GM23338 (cell line): ENCODE results near the gene INPP5A. TPM values are rescaled to one million over a fixed set of nuclear protein-coding genes. Genes with fewer than 3 reads are reported as not detected.

ENCODE experiments used
- ATAC-seq: fragments of 200-7000 bp; cut with Tn5 transposase; 3 replicates; pipeline ENCODE4 v1.9.1; 2020
- DNase-seq: peaks from one replicate; pipeline ENCODE4 v3.0.0-alpha.2; 2015; ENCODE audit warnings: low spot score
- H2AFZ ChIP-seq: fragments of 200-600 bp; sonication (generic); 2 replicates; pipeline ENCODE4 v1.8.0; 2016; ENCODE audit warnings: antibody characterized with exemption, mild to moderate bottlenecking, moderate library complexity
- H3F3A ChIP-seq: fragments of 200-600 bp; sonication (generic); replicated peaks from 2 replicates; pipeline ENCODE4 v1.8.0; 2017; ENCODE audit warnings: antibody characterized with exemption, mixed run types, low read depth
- H3K27ac ChIP-seq: fragments of 200-600 bp; sonication (generic); 2 replicates; pipeline ENCODE4 v1.6.1; 2016; ENCODE audit warnings: low read depth
- H3K27me3 ChIP-seq: fragments of 200-600 bp; sonication (generic); 2 replicates; pipeline ENCODE4 v1.8.0; 2016; ENCODE audit warnings: mild to moderate bottlenecking, mixed run types, moderate library complexity; ENCODE audit not compliant: insufficient read depth
- H3K36me3 ChIP-seq: fragments of 200-600 bp; sonication (generic); 2 replicates; pipeline ENCODE4 v1.8.0; 2016; ENCODE audit warnings: mild to moderate bottlenecking; ENCODE audit not compliant: insufficient read depth
- H3K4me1 ChIP-seq: fragments of 200-600 bp; sonication (generic); 2 replicates; pipeline ENCODE4 v1.8.0; 2016; ENCODE audit warnings: mild to moderate bottlenecking, moderate library complexity; ENCODE audit not compliant: insufficient read depth
- H3K4me2 ChIP-seq: fragments of 200-600 bp; sonication (generic); 2 replicates; pipeline ENCODE4 v1.7.1; 2017; ENCODE audit warnings: mixed run types
- H3K4me3 ChIP-seq: fragments of 200-600 bp; sonication (generic); 2 replicates; pipeline ENCODE4 v1.6.1; 2016; ENCODE audit warnings: mixed run types
- H3K79me2 ChIP-seq: fragments of 200-600 bp; sonication (generic); replicated peaks from 2 replicates; pipeline ENCODE4 v1.8.0; 2017; ENCODE audit warnings: mild to moderate bottlenecking; ENCODE audit not compliant: insufficient read depth
- H3K9me2 ChIP-seq: fragments of 200-600 bp; sonication (generic); 2 replicates; pipeline ENCODE4 v1.8.0; 2017; ENCODE audit not compliant: insufficient read depth
- H4K20me1 ChIP-seq: fragments of 200-600 bp; sonication (generic); replicated peaks from 2 replicates; pipeline ENCODE4 v1.8.0; 2017; ENCODE audit warnings: mild to moderate bottlenecking; ENCODE audit not compliant: insufficient read depth
- H3K27ac Mint-ChIP-seq: 2 replicates; pipeline ENCODE4 v1.8.0; 2020; ENCODE audit warnings: inconsistent platforms, mild to moderate bottlenecking, moderate library complexity, mixed read lengths
- H3K27me3 Mint-ChIP-seq: 3 replicates; pipeline ENCODE4 v1.8.0; 2022; ENCODE audit warnings: low read depth, mild to moderate bottlenecking, moderate library complexity, mixed read lengths, inconsistent platforms; ENCODE audit not compliant: insufficient read depth, poor library complexity
- H3K36me3 Mint-ChIP-seq: 3 replicates; pipeline ENCODE4 v1.8.0; 2021; ENCODE audit warnings: low read depth, mild to moderate bottlenecking, inconsistent platforms, moderate library complexity, mixed read lengths
- H3K4me1 Mint-ChIP-seq: 3 replicates; pipeline ENCODE4 v1.8.0; 2020; ENCODE audit warnings: mild to moderate bottlenecking, inconsistent platforms, mixed read lengths
- H3K4me3 Mint-ChIP-seq: 3 replicates; pipeline ENCODE4 v1.8.0; 2021; ENCODE audit warnings: moderate library complexity, mild to moderate bottlenecking, inconsistent platforms, mixed read lengths
- H3K9me3 Mint-ChIP-seq: 3 replicates; pipeline ENCODE4 v1.8.0; 2020; ENCODE audit warnings: moderate library complexity, mild to moderate bottlenecking, inconsistent platforms, mixed read lengths
- EZH2 ChIP-seq: fragments of 200-600 bp; sonication (generic); IDR thresholded peaks from one replicate; pipeline ENCODE4 v1.8.0; 2017; ENCODE audit warnings: antibody characterized with exemption, mild to moderate bottlenecking, low read depth; ENCODE audit not compliant: unreplicated experiment
- EZH2phosphoT487 ChIP-seq: fragments of 200-600 bp; sonication (generic); IDR thresholded peaks from one replicate; pipeline ENCODE4 v1.8.1; 2018; ENCODE audit warnings: antibody characterized with exemption; ENCODE audit not compliant: unreplicated experiment
- JUNB ChIP-seq: IDR thresholded peaks from one replicate; pipeline ENCODE4 v1.6.1; 2016; ENCODE audit warnings: antibody characterized with exemption; ENCODE audit not compliant: unreplicated experiment
- STAT1 ChIP-seq: IDR thresholded peaks from one replicate; pipeline ENCODE4 v1.6.1; 2016; ENCODE audit warnings: antibody characterized with exemption; ENCODE audit not compliant: unreplicated experiment
- ZNF114 ChIP-seq: fragments of 250-450 bp; sonication (Bioruptor Pico); IDR thresholded peaks from 2 replicates; pipeline ENCODE4 v1.5.0; 2020; ENCODE audit warnings: mild to moderate bottlenecking, moderate library complexity
- ZNF462 ChIP-seq: fragments of 250-450 bp; sonication (Bioruptor Pico); IDR thresholded peaks from 2 replicates; pipeline ENCODE4 v1.5.0; 2020; ENCODE audit warnings: mild to moderate bottlenecking, moderate library complexity
- polyA plus RNA-seq: library from polyadenylated mRNA; unstranded; fragments of >200 nt; fragmentation: Nextera tagmentation; extraction: Ambion mirVana; gene quantifications from 2 replicates; pipeline ENCODE4 v1.2.1, GENCODE V29; 2016
- total RNA-seq: library from RNA; depleted of rRNA; stranded (reverse); fragments of >200 nt; shearing (Covaris generic); gene quantifications from 2 replicates; pipeline ENCODE4 v1.2.3, GENCODE V29; 2014
- TF ChIP-seq, protein P1 (sequence below): IDR thresholded peaks from one replicate; pipeline ENCODE4 v1.6.1; 2018; ENCODE audit warnings: antibody characterized with exemption; ENCODE audit not compliant: unreplicated experiment
- TF ChIP-seq, protein P2 (sequence below), 2 experiments: fragments of 200-600 bp in 1 of 2; sonication (generic) in 1 of 2; conservative IDR thresholded peaks; 2 replicates each; pipeline versions ENCODE4 v1.5.1 to v1.6.1; 2016 to 2017; ENCODE audit warnings: antibody characterized with exemption in 2 of 2, low read depth in 2 of 2, mild to moderate bottlenecking in 2 of 2, moderate library complexity in 1 of 2

Gene INPP5A
- total and polyA plus RNA-seq, 2 experiments from 2014 or later: 5.9 to 40.6 TPM

DNA sequence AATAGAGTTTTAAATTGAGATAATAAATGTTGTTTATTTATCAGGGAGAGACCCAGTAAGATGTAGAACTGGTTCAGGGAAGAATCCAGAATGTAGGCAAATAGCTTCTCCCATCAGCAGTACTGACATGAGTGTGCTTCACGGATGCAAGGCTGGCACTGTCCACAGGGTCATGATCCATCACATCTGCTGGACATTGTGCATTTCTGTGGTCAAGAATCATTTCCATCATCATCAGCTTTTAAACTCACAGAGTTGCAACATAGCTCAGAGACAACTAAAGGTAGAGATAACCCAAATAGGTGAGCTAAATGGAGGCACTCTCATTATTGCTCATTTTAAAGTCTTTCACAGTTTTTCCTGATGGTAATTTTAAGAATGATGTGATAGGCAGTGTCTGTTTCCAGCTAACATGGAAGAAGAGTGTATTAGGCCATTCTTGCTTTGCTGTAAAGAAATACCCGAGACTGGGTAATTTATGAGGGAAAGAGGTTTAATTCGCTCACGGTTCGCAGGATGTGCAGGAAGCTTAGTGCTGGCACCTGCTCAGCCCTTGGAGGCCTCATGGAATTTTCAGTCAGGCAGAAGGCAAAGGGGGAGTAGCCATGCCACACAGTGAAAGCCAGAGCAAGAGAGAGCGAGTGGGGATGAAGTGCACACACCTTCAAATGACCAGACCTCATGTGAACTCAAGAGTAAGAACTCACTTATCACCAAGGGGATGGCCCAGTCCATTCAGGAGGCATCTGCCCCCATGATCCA lies 80.8 kb downstream of the INPP5A start (continued):
- TF ChIP-seq, protein P1, sequence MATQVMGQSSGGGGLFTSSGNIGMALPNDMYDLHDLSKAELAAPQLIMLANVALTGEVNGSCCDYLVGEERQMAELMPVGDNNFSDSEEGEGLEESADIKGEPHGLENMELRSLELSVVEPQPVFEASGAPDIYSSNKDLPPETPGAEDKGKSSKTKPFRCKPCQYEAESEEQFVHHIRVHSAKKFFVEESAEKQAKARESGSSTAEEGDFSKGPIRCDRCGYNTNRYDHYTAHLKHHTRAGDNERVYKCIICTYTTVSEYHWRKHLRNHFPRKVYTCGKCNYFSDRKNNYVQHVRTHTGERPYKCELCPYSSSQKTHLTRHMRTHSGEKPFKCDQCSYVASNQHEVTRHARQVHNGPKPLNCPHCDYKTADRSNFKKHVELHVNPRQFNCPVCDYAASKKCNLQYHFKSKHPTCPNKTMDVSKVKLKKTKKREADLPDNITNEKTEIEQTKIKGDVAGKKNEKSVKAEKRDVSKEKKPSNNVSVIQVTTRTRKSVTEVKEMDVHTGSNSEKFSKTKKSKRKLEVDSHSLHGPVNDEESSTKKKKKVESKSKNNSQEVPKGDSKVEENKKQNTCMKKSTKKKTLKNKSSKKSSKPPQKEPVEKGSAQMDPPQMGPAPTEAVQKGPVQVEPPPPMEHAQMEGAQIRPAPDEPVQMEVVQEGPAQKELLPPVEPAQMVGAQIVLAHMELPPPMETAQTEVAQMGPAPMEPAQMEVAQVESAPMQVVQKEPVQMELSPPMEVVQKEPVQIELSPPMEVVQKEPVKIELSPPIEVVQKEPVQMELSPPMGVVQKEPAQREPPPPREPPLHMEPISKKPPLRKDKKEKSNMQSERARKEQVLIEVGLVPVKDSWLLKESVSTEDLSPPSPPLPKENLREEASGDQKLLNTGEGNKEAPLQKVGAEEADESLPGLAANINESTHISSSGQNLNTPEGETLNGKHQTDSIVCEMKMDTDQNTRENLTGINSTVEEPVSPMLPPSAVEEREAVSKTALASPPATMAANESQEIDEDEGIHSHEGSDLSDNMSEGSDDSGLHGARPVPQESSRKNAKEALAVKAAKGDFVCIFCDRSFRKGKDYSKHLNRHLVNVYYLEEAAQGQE: no peak
- TF ChIP-seq, protein P2, sequence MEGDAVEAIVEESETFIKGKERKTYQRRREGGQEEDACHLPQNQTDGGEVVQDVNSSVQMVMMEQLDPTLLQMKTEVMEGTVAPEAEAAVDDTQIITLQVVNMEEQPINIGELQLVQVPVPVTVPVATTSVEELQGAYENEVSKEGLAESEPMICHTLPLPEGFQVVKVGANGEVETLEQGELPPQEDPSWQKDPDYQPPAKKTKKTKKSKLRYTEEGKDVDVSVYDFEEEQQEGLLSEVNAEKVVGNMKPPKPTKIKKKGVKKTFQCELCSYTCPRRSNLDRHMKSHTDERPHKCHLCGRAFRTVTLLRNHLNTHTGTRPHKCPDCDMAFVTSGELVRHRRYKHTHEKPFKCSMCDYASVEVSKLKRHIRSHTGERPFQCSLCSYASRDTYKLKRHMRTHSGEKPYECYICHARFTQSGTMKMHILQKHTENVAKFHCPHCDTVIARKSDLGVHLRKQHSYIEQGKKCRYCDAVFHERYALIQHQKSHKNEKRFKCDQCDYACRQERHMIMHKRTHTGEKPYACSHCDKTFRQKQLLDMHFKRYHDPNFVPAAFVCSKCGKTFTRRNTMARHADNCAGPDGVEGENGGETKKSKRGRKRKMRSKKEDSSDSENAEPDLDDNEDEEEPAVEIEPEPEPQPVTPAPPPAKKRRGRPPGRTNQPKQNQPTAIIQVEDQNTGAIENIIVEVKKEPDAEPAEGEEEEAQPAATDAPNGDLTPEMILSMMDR (conservative IDR thresholded peaks at IDR 0.05; ENCODE audit: low read depth in 2 of 2): no peak
- no peak for TF ChIP-seq JUNB
- TF ChIP-seq STAT1: no peak
- no peak for TF ChIP-seq EZH2phosphoT487
- no peak for TF ChIP-seq ZNF114

- Histone ChIP-seq H3K79me2 (no peaks in the 10 kb centered on the region), H3K9me2 (peaks cover 3% of the 10 kb centered on the region; the same call in 1 of the 2 replicates), H3F3A (no peaks in the 10 kb centered on the region), H2AFZ (no peak overlapping the region), H3K27me3 (no peaks in the 10 kb centered on the region), H4K20me1 (no peaks in the 10 kb centered on the region), H3K4me2 (no peak overlapping the region), H3K27ac (no peak overlapping the region), H3K36me3 (peaks cover 11% of the 10 kb centered on the region; the same call in 1 of the 2 replicates), H3K4me1 (no peaks in the 10 kb centered on the region), H3K4me3 (no peak overlapping the region)
- DNase-seq: no peak
- no peak for ATAC-seq
- H3K27me3 Mint-ChIP-seq: peaks cover 12% of the 10 kb centered on the region
- peaks cover 29% of the 10 kb centered on the region for H3K36me3 Mint-ChIP-seq
- no peak overlapping the region for H3K4me3 Mint-ChIP-seq
- peaks cover 46% of the 10 kb centered on the region for H3K9me3 Mint-ChIP-seq
- H3K27ac Mint-ChIP-seq: no peak overlapping the region
- H3K4me1 Mint-ChIP-seq: no peaks in the 10 kb centered on the region
- TF ChIP-seq ZNF462 (CRISPR knock-in tag) (no peak), EZH2 (no peak), JUNB (no peak)
- TF ChIP-seq, protein P1: no peak
These were observed 82.3 kb downstream of the INPP5A start for GRCh38 chr10:132619927-132620326.
